ENCODE data around the gene ALDH1L2. TPM values are rescaled to one million over a fixed set of nuclear protein-coding genes. Genes with fewer than 3 reads are reported as not detected.

ALDH1L2 gene
- polyA plus RNA-seq, 4 donors: 1.00 to 1.3 (median 1.1) TPM

- DNase-seq (ENCODE audit: low read depth in 4 of 4, low spot score in 3 of 4): no peak
Observed at GRCh38 chr12:105085501-105085900, 1.2 kb upstream of the ALDH1L2 start.

GRCh38 chr12:105083551-105084105, 630 bp downstream of the ALDH1L2 start:
- DNase-seq (ENCODE audit: low read depth in 4 of 4, low spot score in 3 of 4): no peak

GRCh38 chr12:105083031-105083430, 1.2 kb downstream of the ALDH1L2 start:
- no peak for DNase-seq (ENCODE audit: low read depth in 4 of 4, low spot score in 3 of 4)

GRCh38 chr12:105078712-105079570, 5.3 kb downstream of the ALDH1L2 start:
- DNase-seq (ENCODE audit: low read depth in 4 of 4, low spot score in 3 of 4): no peak

- DNase-seq (ENCODE audit: low read depth in 4 of 4, low spot score in 3 of 4): no peak
Observed at GRCh38 chr12:105077435-105077834, 6.8 kb downstream of the ALDH1L2 start.

GRCh38 chr12:105076913-105077312, 7.3 kb downstream of the ALDH1L2 start:
- no peak for DNase-seq (ENCODE audit: low read depth in 4 of 4, low spot score in 3 of 4)

GRCh38 chr12:105076098-105076497, 8.2 kb downstream of the ALDH1L2 start:
- DNase-seq (ENCODE audit: low read depth in 4 of 4, low spot score in 3 of 4): no peak

- no peak for DNase-seq (ENCODE audit: low read depth in 4 of 4, low spot score in 3 of 4)
Observed at GRCh38 chr12:105072888-105073488, 11.3 kb downstream of the ALDH1L2 start.

GRCh38 chr12:105071981-105072380, 12.3 kb downstream of the ALDH1L2 start:
- no peak for DNase-seq (ENCODE audit: low read depth in 4 of 4, low spot score in 3 of 4)

- no peak for DNase-seq (ENCODE audit: low read depth in 4 of 4, low spot score in 3 of 4)
Observed at GRCh38 chr12:105069936-105070702, 14.1 kb downstream of the ALDH1L2 start.

- DNase-seq (ENCODE audit: low read depth in 4 of 4, low spot score in 3 of 4): no peak
Observed at GRCh38 chr12:105067511-105068031, 16.7 kb downstream of the ALDH1L2 start.

- peak in 1 of 4 donors; percentile 25 for DNase-seq (ENCODE audit: low read depth in 4 of 4, low spot score in 3 of 4)
Observed at GRCh38 chr12:105064564-105065178, 19.6 kb downstream of the ALDH1L2 start.

GRCh38 chr12:105060715-105061378, 23.4 kb downstream of the ALDH1L2 start:
- no peak for DNase-seq (ENCODE audit: low read depth in 4 of 4, low spot score in 3 of 4)

- DNase-seq (ENCODE audit: low read depth in 4 of 4, low spot score in 3 of 4): no peak
Observed at GRCh38 chr12:105057174-105057573, 27.1 kb downstream of the ALDH1L2 start.

GRCh38 chr12:105053116-105053572, 31.1 kb downstream of the ALDH1L2 start:
- DNase-seq (ENCODE audit: low read depth in 4 of 4, low spot score in 3 of 4): peak; percentile 43 to 66 (median 49)

GRCh38 chr12:105051981-105052380, 32.3 kb downstream of the ALDH1L2 start:
- DNase-seq (ENCODE audit: low read depth in 4 of 4, low spot score in 3 of 4): no peak

- DNase-seq (ENCODE audit: low read depth in 4 of 4, low spot score in 3 of 4): no peak
Observed at GRCh38 chr12:105048315-105048714, 35.9 kb downstream of the ALDH1L2 start.

GRCh38 chr12:105047308-105047707, 37.0 kb downstream of the ALDH1L2 start:
- no peak for DNase-seq (ENCODE audit: low read depth in 4 of 4, low spot score in 3 of 4)

GRCh38 chr12:105041186-105041585, 43.1 kb downstream of the ALDH1L2 start:
- DNase-seq (ENCODE audit: low read depth in 4 of 4, low spot score in 3 of 4): no peak

- no peak for DNase-seq (ENCODE audit: low read depth in 4 of 4, low spot score in 3 of 4)
Observed at GRCh38 chr12:105040476-105040875, 43.8 kb downstream of the ALDH1L2 start.
